ENCODE measurements around the gene ALG1L2.

GRCh38 chr3:130048726-130049125 is 32.9 kb upstream of the ALG1L2 start:
- no peak for TF ChIP-seq CTCF (IDR thresholded peaks at IDR 0.05; ENCODE audit: poor library complexity, severe bottlenecking)
- TF ChIP-seq SMC3 (conservative IDR thresholded peaks at IDR 0.05; ENCODE audit: poor library complexity), result no peak
- no peak for TF ChIP-seq POLR2AphosphoS5 (IDR thresholded peaks at IDR 0.05)
- no peak for TF ChIP-seq EZH2 (IDR thresholded peaks at IDR 0.05; ENCODE audit: borderline replicate concordance, insufficient read depth, low read length, poor library complexity, severe bottlenecking)
- TF ChIP-seq EP300 (conservative IDR thresholded peaks at IDR 0.05; ENCODE audit: poor library complexity, severe bottlenecking), result no peak
- no peak for TF ChIP-seq RAD21 (conservative IDR thresholded peaks at IDR 0.05)
- no peak for TF ChIP-seq REST (IDR thresholded peaks at IDR 0.05; ENCODE audit: borderline replicate concordance)
- TF ChIP-seq TAF1 (IDR thresholded peaks at IDR 0.05; ENCODE audit: low read depth), result no peak
- TF ChIP-seq MXI1 (conservative IDR thresholded peaks at IDR 0.05; ENCODE audit: poor library complexity, severe bottlenecking), result no peak

All from neural cell (in vitro differentiated cells).